Epithelial cell of proximal tubule (primary cell): ENCODE measurements around the gene IKZF3. TPM values are rescaled to one million over a fixed set of nuclear protein-coding genes. Genes with fewer than 3 reads are reported as not detected.

Source experiments
- DNase-seq: peaks from one replicate; pipeline ENCODE4 v3.0.0-alpha.2; 2011; ENCODE audit warnings: low read depth
- H3K4me3 ChIP-seq: 2 replicates; pipeline ENCODE4 v1.5.1; 2011; ENCODE audit warnings: low read depth, mild to moderate bottlenecking, low read length
- total RNA-seq: library from RNA; depleted of rRNA; stranded (reverse); fragments of >200 nt; gene quantifications from 2 replicates; pipeline ENCODE4 v1.2.3, GENCODE V29; 2015
- TF ChIP-seq, protein P1 (sequence below): conservative IDR thresholded peaks from 2 replicates; pipeline ENCODE4 v1.5.1; 2012; ENCODE audit warnings: low read depth, mild to moderate bottlenecking, low read length

Gene IKZF3
- total RNA-seq, 1 donor from 2014 or later: not detected

DNA sequence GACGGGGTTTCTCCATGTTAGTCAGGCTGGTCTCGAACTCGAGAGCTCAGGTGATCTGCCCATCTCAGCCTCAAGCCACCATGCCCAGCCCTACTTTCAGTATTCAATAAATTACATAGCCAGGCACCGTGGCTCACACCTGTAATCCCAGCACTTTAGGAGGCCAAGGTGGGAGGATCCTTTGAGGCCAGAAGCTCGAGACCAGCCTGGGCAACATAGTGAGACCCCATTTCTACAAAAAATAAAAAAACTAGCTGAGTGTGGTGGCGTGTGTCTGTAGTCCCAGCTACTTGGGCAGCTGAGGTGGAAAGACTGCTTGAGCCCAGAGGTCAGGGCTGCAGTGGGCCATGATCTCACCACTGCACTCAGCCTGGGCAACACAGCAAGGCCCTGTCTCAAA, 142.0 kb downstream of the IKZF3 start:
- TF ChIP-seq, protein P1, sequence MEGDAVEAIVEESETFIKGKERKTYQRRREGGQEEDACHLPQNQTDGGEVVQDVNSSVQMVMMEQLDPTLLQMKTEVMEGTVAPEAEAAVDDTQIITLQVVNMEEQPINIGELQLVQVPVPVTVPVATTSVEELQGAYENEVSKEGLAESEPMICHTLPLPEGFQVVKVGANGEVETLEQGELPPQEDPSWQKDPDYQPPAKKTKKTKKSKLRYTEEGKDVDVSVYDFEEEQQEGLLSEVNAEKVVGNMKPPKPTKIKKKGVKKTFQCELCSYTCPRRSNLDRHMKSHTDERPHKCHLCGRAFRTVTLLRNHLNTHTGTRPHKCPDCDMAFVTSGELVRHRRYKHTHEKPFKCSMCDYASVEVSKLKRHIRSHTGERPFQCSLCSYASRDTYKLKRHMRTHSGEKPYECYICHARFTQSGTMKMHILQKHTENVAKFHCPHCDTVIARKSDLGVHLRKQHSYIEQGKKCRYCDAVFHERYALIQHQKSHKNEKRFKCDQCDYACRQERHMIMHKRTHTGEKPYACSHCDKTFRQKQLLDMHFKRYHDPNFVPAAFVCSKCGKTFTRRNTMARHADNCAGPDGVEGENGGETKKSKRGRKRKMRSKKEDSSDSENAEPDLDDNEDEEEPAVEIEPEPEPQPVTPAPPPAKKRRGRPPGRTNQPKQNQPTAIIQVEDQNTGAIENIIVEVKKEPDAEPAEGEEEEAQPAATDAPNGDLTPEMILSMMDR: no peak
- DNase-seq: no peak
- no peak overlapping the region for H3K4me3 ChIP-seq

DNA sequence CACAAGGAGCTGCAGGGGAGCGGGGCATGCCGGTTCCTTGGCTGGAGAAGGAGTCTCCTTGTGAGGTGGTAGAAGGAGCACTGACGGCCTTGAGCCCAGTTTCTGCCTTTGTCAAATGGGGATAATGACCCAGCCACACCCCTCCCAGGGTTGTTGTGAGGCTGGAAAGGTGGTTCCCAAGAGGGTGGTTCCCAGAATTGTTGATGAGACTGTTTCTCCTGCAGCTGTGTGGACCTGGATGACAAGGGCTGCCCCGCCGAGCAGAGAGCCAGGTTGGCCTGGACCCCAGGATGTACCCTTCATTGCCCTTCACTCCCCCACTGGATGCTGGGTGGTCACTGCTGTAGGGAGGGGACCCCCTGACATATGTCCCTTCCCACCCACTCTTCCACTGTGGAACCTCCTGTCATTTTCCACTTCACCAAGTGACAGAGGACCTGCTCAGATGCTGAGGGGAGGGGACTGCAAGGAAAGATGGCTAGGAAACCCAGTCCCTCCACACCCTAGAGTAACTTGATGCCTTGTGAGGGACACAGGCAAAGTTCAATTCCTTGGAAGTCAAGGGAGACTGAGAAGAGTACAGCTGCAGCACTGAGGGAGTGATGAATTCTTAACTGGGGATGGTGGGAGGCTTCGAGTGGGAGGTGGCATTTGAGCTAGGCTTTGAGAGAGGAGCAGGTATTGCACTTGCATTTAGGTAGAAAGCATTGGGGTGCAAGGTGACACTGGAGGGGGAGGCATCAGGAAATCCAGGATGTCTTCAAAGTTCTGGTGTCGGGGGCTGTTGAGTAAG, 144.4 kb downstream of the IKZF3 start:
- DNase-seq: no peak
- H3K4me3 ChIP-seq: no peak overlapping the region
- TF ChIP-seq, protein P1: no peak

DNA sequence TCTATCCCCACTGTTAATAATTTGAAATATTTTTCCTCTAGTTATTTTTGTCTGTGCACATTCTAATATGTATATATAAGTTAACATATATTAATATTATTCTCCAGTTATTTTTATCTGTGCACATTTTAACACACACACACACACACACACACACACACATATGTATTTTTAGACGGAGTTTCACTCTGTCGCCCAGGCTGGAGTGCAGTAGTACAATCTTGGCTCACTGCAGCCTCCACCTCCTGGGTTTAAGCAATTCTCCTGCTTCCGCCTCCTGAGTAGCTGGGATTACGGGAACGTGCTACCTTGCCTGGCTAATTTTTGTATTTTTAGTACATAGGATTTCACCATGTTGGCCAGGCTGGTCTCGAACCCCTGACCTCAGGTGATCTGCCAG, 146.5 kb downstream of the IKZF3 start:
- H3K4me3 ChIP-seq: no peak overlapping the region
- TF ChIP-seq, protein P1: no peak
- no peak for DNase-seq

DNA sequence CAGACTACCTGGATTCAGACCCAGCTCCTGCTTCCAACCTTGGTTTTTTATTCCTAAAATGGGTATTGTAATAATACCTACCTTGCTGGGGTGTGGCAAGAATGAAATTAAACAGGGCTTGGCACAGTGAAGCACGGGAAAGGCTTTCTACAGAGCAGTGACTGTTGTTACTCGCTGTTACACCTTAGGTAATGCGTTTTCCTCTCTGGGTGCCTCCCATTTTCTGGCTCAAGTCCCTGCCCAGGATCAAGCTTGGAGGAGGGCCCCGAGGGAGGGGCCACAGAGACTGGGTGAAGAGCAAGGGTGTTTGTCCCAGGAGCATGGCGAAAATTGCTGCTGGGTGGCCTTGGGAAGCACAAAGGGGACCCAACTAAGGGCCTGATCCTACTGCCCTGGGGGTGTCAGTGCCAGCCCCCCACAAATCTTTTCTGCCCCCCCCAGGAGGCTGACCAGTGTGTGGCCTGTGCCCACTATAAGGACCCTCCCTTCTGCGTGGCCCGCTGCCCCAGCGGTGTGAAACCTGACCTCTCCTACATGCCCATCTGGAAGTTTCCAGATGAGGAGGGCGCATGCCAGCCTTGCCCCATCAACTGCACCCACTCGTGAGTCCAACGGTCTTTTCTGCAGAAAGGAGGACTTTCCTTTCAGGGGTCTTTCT, 147.1 kb downstream of the IKZF3 start:
- no peak overlapping the region for H3K4me3 ChIP-seq
- DNase-seq: no peak
- TF ChIP-seq, protein P1: no peak

DNA sequence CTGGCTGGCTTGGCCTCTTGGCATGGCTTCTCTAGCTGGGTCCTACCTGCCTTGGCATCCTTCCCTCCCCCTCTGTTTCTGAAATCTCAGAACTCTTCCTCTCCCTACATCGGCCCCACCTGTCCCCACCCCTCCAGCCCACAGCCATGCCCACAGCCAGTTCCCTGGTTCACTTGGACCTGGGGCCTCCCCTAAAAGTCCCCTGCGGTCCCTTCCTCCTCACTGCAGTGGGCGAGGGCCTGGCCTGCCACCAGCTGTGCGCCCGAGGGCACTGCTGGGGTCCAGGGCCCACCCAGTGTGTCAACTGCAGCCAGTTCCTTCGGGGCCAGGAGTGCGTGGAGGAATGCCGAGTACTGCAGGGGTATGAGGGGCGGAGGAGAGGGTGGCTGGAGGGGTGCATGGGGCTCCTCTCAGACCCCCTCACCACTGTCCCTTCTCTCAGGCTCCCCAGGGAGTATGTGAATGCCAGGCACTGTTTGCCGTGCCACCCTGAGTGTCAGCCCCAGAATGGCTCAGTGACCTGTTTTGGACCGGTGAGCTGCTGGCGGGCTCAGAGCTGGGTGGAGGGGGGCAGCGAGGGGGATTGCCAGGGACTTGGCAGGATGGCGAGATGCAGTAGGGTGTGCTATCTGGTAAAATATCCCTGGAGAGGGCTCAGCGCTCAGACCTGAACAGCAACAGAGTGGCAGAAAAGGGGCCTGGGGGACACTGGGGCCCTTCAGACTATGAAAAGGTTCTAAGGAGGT, 147.9 kb downstream of the IKZF3 start:
- TF ChIP-seq, protein P1: no peak
- no peak overlapping the region for H3K4me3 ChIP-seq
- no peak for DNase-seq

DNA sequence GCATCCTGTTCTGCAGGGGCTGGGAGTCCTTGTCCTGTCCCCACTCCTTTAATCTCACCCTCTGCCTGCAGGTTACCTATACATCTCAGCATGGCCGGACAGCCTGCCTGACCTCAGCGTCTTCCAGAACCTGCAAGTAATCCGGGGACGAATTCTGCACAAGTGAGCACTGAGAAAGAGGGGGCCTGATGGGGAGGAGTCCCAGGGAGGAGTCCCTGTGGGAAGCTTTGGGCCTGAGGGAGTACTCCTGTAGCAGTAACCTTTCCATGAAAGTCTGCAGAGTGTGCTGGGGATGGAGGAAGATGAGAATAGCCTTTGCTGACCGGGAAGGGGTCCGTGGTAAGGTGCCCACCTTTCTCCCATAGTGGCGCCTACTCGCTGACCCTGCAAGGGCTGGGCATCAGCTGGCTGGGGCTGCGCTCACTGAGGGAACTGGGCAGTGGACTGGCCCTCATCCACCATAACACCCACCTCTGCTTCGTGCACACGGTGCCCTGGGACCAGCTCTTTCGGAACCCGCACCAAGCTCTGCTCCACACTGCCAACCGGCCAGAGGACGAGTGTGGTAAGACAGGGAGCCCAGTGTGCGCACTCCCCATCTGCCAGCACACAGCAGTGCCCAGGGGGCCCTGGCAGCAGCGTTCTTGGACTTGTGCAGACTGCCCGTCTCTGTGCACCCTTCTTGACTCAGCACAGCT, 148.6 kb downstream of the IKZF3 start:
- TF ChIP-seq, protein P1: no peak
- DNase-seq: no peak
- no peak overlapping the region for H3K4me3 ChIP-seq
